OCI-LY1 (cell line): ENCODE measurements around the gene ATXN1.

Experiments used
- EZH2 ChIP-seq: fragments of 200-600 bp; sonication (generic), shearing (Covaris generic); IDR thresholded peaks from 2 replicates; pipeline ENCODE4 v1.8.0; 2017; ENCODE audit warnings: borderline replicate concordance, mixed run types, mild to moderate bottlenecking, antibody characterized with exemption, low read length, moderate library complexity, mixed read lengths
- TF ChIP-seq, protein P1 (sequence below): fragments of 200-600 bp; sonication (generic), shearing (Covaris generic); IDR thresholded peaks from 2 replicates; pipeline ENCODE4 v1.5.1; 2017; ENCODE audit warnings: mild to moderate bottlenecking, antibody characterized with exemption, low read length, moderate library complexity, mixed read lengths

DNA sequence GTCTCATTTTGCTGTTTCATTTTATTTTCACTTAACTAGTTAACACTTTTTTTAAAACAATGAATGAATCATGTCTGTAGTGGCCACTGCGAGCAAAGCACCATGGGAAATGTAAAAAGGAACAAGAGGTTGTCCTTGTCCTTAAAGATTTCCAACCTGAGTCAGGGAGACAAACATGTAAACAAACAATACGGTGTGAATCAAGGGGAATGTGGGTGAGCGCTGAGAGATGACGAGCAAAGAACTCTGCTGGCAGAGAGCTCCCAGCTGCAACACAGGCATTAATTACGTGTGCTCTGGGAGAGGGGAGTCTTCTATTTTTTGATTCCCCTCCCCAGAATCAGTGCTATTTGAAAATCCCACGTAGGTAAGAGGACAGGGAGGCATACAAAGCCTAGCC is 84.3 kb downstream of the ATXN1 start:
- TF ChIP-seq, protein P1, sequence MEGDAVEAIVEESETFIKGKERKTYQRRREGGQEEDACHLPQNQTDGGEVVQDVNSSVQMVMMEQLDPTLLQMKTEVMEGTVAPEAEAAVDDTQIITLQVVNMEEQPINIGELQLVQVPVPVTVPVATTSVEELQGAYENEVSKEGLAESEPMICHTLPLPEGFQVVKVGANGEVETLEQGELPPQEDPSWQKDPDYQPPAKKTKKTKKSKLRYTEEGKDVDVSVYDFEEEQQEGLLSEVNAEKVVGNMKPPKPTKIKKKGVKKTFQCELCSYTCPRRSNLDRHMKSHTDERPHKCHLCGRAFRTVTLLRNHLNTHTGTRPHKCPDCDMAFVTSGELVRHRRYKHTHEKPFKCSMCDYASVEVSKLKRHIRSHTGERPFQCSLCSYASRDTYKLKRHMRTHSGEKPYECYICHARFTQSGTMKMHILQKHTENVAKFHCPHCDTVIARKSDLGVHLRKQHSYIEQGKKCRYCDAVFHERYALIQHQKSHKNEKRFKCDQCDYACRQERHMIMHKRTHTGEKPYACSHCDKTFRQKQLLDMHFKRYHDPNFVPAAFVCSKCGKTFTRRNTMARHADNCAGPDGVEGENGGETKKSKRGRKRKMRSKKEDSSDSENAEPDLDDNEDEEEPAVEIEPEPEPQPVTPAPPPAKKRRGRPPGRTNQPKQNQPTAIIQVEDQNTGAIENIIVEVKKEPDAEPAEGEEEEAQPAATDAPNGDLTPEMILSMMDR, result no peak
- TF ChIP-seq EZH2, result no peak
